C4-2B (cell line): ENCODE measurements around the gene BRD7.

Experiments used
- H3K27ac ChIP-seq: fragments of 450-650 bp; 2 replicates; pipeline ENCODE4 v1.5.1; 2017
- CTCF ChIP-seq: fragments of 450-650 bp; conservative IDR thresholded peaks from 2 replicates; pipeline ENCODE4 v1.5.1; 2017; ENCODE audit warnings: mild to moderate bottlenecking
- ZFX ChIP-seq: fragments of 450-650 bp; IDR thresholded peaks from 2 replicates; pipeline ENCODE4 v1.6.1; 2017

BRD7 gene

DNA sequence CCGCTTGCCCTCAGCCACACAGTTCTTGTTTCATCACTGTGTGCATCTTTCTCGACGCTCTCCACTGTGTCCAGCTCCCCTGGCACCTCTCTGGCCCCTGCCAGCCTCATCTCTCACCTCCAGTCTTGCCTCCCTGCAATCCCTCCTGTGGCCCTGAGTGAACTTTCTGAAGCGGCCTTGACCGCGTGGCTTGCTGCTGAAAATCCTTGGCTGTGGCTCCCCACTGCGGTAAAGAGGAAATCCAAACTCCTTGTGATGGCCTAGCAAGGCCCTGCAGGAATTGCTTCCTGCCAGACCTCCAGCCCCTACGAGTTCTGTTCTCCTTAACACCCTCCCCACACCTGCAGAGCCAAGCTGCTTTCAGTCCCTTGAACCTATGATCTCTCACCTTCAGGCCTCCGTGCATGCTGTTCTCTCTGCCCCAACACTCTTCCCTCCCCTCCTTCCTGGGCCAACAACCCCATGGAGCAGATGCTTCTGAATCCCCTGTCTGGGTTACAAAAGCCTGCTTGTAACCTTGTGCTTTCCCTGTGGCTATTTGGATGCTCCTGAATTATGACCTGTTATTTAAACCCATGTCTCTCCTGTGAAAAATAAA lies 33.6 kb upstream of the BRD7 start:
- H3K27ac ChIP-seq, result no peak overlapping the region
- TF ChIP-seq CTCF, result no peak
- TF ChIP-seq ZFX, result no peak

- no peak overlapping the region for H3K27ac ChIP-seq
These were observed 32.6 kb upstream of the BRD7 start for GRCh38 chr16:50401355-50401754.

DNA sequence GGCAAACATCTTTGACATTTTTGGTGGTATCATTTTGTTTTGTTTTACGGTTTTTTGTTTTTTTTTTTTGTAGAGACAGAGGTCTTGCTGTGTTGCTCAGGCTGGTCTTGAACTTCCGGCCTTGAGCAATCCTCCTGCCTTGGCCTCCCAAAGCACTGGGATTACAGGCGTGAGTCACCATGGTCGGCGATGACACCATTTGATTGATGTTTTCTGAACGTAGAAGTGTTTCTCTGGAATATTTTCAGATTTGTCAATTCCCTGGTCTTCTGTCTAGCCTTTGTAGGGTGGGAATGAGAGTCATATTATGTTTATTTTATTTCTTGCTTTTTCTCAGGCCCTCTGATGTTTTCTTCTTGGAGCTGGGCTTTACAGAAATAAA lies 32.2 kb upstream of the BRD7 start:
- no peak overlapping the region for H3K27ac ChIP-seq
- TF ChIP-seq ZFX (no peak), CTCF (no peak)

More at GRCh38 chr16:50401355-50401754, 32.6 kb upstream of the BRD7 start:
- no peak for TF ChIP-seq ZFX
- no peak for TF ChIP-seq CTCF

- H3K27ac ChIP-seq, result no peak overlapping the region
- TF ChIP-seq CTCF, result no peak
- no peak for TF ChIP-seq ZFX
These were observed 31.7 kb upstream of the BRD7 start for GRCh38 chr16:50400312-50400966.

DNA sequence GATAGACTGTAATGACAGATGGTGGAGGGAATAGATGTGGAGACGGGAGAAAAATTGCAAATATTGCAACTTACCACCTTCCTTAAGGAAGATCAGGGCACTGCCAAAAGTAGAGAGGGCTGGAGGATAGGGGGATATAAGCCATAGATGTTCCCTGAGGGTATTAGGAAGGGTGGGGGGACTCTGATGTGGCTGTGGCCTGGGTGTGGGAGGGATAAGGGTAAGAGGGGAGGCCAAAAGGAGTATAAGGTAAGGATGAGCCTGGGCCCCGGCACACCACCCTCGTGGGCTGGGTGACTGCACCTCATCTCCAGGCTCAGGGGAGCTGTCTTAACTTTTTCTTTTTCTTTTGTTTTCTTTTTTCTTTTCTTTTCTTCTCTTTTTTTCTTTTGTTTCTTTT lies 30.6 kb upstream of the BRD7 start:
- no peak overlapping the region for H3K27ac ChIP-seq
- TF ChIP-seq ZFX (no peak), CTCF (no peak)

DNA sequence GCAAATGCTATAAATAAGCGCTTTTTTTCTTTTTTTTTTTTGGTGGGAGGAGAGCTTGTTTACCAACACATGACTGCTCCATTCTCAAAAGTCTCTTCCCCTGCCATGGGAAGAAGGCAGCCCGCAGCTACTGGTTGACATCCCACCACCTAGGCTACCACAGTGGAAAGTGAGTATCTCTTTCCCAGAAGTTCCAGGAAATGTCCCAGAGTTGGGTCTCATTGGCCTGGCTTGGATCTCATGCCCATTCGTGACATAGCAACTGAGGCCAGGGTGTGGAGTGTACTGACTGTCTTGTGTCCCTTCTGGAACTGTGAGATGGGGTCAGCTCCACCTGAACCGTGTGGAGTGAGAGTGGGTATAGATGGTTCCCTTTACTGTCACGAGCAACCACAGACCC lies 29.5 kb upstream of the BRD7 start:
- TF ChIP-seq CTCF (no peak), ZFX (no peak)
- H3K27ac ChIP-seq, result no peak overlapping the region

- H3K27ac ChIP-seq, result no peak overlapping the region
- TF ChIP-seq ZFX (no peak), CTCF (no peak)
These were observed 28.2 kb upstream of the BRD7 start for GRCh38 chr16:50396761-50397535.
